NCI-H524 (cell line): Measurements from ENCODE around the gene MYO1B.

Source experiments
- DNase-seq, 2 experiments: peaks; one replicate each; lab custom pipeline; 2025; lab: John Stamatoyannopoulos, UW

MYO1B gene

DNA sequence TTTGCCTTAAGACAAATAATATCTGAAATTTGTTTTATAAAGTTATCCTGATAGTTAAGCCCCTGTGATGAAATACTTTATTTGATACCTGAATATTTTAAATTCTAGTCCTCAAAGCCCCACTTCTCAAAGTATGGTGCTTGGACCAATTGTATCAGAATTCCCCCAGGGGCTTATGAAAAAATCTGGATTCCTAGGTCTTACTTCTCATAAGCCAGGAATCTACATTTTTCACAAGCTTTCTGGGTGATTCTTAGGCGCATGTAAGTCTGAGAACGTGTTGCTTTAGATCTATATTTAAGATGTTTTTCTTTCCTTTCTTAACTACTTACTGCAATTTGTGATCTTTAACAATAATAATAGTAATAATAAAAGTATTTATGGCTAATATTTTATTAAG lies 53.1 kb downstream of the MYO1B start:
- no peak for DNase-seq

DNA sequence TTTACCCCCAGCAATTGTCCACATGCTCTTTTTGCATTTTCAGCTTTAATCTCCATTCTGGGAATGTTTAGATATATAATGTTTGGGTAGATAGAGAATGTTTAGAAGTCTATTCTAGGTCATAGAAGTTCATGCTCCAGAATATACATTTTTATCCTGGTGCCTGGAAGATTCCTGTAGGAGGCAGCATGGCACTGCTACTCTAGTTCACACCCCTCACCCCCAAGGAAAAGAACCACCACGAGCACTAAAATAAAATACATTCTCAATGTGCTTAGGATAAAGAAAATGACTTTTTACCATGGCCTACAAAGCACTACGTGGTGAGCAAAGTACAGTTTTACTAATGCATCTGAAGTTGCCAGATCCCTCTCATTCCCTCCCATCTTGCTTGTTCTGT lies 53.8 kb downstream of the MYO1B start:
- peak in 1 of 2 experiments; percentile 4 for DNase-seq

- no peak for DNase-seq
These were observed 54.7 kb downstream of the MYO1B start for GRCh38 chr2:191299866-191300265.

- no peak for DNase-seq
These were observed 56.8 kb downstream of the MYO1B start for GRCh38 chr2:191301971-191302370.

DNA sequence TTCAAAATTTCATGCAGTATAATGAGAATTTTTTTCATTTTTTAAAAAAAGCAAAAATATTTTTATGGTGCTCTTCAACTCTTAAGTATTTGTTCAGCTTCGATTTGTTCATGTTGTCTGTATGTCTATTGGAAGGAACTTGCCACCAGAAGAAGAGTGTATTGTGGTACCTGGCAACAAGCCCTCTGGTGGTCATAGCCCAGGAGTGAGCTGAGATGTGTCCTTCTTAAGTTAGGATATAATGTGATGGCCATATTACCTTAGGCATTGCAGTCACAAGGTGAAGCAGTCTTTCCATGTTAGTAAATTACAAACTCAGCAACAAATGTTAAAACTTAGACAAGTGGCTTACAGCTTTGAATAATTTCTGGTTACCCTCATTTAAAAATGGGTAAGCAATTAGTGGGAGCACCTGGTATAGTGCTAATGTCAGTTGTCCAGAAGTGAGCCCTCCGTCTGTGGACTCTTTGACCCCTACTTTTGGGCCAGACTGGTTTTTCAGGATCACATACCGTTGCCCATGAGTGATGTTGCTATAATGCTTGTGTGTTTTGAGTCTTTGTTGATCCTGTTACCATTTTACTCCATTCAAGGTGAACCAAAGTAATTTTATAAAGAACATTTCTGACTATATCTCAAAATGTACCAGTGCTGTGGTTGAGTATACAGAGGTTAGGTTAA lies 57.4 kb downstream of the MYO1B start:
- peak in 1 of 2 experiments; percentile 40 for DNase-seq

DNA sequence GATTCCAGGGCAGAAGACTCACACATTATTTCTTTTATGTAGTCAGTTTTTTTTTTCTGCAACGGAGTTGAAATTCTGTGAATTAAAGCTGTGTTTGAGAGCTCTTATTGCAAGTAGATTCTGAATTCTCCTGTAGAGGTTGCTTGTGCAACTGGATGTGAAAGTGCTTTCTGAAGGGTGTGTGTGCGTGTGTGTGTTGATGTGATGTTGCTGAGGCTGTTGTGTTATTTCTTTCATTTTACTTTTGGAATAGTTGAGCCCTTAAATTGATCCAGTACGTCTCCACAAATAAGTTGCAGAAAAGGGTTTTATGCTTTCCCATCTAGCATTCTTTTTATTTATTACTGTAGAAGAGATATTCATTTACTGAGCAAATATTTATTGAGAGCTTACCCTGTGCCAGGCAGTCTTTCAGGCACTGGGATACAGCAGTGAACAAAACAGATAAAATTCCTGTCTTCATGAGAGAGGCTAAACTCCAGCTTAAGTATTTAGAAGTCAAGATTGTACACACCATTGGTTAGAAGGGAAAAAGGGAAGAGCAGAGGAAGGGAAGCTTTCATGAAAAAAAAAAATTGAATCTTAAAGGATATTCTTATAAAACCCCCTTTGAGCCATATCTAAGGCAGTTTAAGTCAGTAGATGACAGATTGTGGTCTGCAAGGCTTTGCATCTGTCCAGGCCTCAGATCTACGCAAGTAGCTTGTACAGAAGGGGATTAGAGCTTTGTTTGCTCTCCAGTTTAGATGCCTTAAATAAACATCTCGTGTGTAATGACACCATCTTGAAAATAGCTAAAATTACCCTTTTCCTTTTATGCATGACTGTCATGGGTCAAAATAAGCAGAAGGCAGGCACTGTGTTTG lies 58.2 kb downstream of the MYO1B start:
- peak; percentile 65 to 90 for DNase-seq

DNA sequence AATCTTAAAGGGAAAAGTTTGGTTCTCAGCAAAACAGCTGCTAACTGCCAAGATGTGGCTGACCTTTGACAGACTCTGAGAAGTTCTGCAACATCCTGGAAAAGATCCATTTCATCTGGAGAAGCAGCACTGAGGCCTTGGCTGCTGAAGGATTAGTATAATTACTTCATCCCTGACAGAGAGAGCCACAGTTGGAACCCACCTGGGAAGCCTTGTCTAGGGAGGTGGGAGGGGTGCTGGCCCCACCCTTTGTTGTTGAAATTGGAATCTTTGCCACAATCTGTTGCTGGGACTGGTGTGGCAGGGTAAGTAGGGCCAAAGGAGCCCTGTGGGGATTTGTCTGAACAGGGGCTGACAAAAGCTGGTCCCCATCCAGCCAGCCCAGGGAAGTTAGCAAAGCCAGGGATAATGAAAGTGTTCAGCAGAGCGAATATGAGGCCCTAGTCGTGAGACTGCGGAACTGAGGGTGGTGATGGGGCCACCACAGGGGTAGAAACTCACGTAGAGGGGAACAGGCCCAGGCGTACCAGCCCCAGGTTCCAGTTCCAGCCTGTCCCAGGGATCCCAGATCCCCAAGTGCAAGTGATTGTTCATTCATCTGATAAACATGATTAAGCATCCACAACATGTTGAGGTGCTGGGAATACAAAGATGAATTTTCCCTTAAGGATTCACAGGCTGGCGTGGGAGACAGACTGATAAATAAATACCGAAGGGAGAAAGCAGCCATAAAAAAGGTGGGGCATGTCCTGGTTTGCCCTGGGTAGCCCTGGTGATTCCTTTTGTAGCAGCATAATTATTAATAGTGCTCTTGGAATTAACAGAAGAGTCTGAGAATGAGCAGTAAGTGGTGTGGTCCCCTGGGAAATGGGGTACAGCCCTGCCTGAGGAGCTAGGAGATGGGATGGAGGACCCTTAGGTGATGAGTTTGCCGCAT lies 60.0 kb downstream of the MYO1B start:
- DNase-seq = peak; percentile 82 to 94

- no peak for DNase-seq
These were observed 62.8 kb downstream of the MYO1B start for GRCh38 chr2:191308026-191308425.

- no peak for DNase-seq
These were observed 66.0 kb downstream of the MYO1B start for GRCh38 chr2:191311156-191311555.

DNA sequence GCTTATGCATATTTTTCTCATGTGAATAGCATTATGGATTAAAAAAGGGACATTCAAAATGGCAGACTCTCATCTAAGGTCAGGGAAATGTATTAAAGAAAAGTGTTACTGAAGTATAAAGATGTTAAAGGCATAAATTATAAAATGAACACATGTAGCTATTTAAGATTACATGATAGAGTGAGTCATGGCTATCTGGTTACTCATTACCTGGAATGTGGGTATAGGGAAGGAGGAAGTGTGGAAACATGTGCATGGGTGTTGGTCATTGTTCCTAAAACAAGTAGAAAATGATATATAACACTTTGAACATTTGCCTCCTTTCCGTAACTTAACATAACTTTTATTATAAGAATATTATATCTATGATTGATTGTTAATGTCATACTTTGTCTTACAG lies 66.4 kb downstream of the MYO1B start:
- no peak for DNase-seq

DNA sequence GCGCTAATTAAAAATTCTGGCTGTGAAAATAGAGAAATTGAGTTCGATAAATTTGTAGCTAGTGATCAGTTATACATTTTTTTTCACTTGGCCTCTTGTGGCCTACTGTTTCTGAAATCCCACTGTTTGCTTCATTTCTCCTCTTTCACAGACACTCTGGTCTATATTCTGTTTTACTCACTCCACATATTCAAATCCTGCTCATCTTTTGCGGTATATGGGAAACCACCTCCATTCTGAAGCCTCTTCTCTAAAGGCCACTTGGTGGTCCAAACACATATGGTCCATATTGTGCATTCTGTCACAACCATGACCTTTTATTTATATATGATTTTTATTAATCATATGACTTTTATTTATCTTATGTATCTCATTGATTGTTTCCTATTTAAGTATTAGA lies 67.0 kb downstream of the MYO1B start:
- DNase-seq = no peak

DNA sequence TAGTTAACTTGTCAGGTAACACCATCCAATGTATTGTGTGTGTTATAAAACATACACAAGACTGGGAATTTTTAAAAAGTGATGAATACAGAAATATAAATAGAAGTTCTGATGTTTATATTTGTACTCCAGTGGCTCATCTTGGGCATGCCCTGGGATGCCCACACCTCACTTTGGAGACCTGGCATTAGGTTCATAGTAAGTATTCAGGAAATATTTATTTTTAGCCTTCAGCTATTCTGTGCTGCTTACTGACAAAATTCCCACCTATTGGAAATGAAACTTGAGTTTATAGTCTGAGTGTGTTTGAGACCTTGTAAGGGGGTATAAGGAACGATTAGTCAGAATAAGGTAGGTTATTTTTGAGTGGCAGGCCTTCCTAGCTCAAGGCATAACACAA lies 67.5 kb downstream of the MYO1B start:
- no peak for DNase-seq

DNA sequence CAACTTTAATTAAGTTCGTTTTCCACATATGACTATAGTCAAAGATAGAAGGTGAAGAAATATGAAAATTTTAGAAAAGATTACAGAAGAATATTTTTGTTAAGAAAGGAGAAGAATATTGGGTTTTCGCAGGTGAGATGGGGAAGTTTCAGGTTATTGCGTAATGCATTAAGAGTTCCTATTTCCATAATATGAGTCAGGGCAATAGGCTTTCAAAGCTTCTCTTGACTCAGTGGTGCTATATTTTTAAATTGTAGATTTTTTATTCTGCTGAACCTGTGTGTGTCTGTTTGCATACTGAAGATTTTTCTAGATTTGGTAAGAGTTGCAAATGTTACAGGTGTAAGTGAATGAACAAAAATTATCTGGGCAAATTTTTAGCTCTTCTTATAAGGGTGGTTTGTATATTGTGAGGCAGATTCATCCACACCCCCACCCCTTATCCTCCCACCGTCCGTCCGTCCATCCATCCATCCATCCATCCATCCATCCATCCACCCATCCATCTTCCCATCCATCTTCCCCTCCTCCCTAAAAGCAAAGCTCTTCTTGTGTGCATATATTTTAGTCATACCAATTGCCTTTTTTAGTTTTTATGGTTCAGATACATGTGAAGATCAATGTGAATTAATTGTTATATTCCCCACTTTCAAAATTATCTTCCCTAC lies 69.6 kb downstream of the MYO1B start:
- no peak for DNase-seq

- no peak for DNase-seq
These were observed 70.2 kb downstream of the MYO1B start for GRCh38 chr2:191315365-191315752.

GRCh38 chr2:191316246-191316994 lies 71.2 kb downstream of the MYO1B start:
- no peak for DNase-seq

- DNase-seq = no peak
These were observed 73.0 kb downstream of the MYO1B start for GRCh38 chr2:191318037-191318728.

- DNase-seq = peak in 1 of 2 experiments; percentile 2
These were observed 73.5 kb downstream of the MYO1B start for GRCh38 chr2:191318729-191319078.

GRCh38 chr2:191319186-191319585 lies 74.0 kb downstream of the MYO1B start:
- no peak for DNase-seq

DNA sequence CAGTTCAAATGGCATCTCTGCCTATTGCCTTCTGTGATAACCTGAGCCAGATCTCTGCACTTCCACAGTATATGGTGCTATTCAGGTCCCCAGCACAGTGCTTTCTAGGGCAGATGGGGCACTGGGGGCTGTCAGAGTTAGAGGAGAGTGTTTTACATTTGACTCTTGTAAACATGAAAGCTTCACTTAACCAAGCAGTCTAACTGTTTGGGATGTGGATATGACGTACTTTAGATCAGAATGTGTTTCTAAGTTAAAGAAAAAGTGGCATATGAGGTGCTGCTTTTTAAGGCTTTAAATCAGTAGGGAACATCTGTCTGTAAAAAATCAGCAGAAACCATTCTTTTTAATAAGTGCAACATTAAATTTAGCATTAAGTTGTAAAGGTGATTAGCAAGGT lies 75.7 kb downstream of the MYO1B start:
- DNase-seq = no peak

- peak; percentile 80 to 88 for DNase-seq
These were observed 76.9 kb downstream of the MYO1B start for GRCh38 chr2:191321861-191322662.
